Retinal pigment epithelial cell (primary cell): ENCODE results near the gene CNOT8.
"Not testable (repeated sequence)": the region's sequence is repeated elsewhere in the genome, so short reads cannot be mapped to it uniquely, and the experiment has no call there.

Source experiments
- DNase-seq: peaks from one replicate; pipeline ENCODE4 v3.0.0-alpha.2; 2010; ENCODE audit warnings: low read depth
- H3K4me3 ChIP-seq: 2 replicates; pipeline ENCODE4 v1.5.1; 2011; ENCODE audit warnings: mild to moderate bottlenecking, low read length, control low read depth, moderate library complexity
- TF ChIP-seq, protein P1 (sequence below): conservative IDR thresholded peaks from 2 replicates; pipeline ENCODE4 v1.5.1; 2011; ENCODE audit warnings: low read depth, low read length, control low read depth, inconsistent platforms

Gene CNOT8

DNA sequence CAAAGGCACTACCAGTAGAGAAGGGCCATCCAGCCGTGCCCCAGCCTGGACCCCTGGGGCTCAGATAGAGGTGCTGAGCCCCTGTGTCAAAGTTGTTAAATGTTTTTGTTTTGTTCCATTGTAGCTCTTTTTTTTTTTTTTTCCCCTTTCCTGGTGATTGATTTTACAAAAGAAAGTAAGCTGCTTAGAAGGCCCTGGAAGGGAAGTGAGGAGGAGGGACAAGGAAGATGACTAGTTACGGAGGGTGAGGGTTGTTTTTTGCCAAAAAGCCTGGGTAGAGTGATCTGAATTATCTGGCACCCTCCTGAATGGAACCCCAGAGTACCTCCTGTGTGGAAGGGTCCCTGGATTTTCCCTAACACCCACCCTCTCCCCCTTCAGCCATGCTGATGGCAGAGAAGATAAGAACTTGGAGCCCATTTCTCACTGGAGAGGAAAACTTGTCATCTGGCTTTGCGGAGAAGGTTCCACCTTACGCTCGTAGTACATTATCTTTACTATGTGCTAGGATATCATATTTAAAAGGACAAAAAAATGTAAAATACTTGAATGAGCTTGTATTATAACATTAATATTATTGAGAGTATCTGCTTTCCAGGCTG is 41.4 kb upstream of the CNOT8 start:
- TF ChIP-seq, protein P1, sequence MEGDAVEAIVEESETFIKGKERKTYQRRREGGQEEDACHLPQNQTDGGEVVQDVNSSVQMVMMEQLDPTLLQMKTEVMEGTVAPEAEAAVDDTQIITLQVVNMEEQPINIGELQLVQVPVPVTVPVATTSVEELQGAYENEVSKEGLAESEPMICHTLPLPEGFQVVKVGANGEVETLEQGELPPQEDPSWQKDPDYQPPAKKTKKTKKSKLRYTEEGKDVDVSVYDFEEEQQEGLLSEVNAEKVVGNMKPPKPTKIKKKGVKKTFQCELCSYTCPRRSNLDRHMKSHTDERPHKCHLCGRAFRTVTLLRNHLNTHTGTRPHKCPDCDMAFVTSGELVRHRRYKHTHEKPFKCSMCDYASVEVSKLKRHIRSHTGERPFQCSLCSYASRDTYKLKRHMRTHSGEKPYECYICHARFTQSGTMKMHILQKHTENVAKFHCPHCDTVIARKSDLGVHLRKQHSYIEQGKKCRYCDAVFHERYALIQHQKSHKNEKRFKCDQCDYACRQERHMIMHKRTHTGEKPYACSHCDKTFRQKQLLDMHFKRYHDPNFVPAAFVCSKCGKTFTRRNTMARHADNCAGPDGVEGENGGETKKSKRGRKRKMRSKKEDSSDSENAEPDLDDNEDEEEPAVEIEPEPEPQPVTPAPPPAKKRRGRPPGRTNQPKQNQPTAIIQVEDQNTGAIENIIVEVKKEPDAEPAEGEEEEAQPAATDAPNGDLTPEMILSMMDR: no peak
- no peak overlapping the region for H3K4me3 ChIP-seq
- DNase-seq: no peak

DNA sequence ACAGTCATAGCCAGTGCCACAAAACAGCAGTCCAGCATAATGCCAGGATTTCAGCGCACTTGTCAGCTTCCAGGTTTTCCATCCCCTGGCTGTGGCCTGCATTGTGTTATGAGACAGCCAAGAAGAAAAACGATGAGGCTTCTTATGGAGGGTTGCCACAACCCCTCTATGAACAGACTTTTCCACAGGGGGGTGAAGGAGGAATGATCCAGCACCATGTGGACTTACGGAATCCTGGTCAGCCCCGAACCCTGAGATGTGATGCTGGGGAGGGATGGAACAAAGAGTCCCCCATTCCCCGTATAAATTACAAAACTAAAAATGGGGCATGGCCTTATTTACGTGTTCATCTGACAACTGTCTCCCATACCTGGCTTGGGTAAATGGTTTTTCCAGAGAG is 40.6 kb upstream of the CNOT8 start:
- no peak for DNase-seq
- TF ChIP-seq, protein P1: no peak
- no peak overlapping the region for H3K4me3 ChIP-seq

DNA sequence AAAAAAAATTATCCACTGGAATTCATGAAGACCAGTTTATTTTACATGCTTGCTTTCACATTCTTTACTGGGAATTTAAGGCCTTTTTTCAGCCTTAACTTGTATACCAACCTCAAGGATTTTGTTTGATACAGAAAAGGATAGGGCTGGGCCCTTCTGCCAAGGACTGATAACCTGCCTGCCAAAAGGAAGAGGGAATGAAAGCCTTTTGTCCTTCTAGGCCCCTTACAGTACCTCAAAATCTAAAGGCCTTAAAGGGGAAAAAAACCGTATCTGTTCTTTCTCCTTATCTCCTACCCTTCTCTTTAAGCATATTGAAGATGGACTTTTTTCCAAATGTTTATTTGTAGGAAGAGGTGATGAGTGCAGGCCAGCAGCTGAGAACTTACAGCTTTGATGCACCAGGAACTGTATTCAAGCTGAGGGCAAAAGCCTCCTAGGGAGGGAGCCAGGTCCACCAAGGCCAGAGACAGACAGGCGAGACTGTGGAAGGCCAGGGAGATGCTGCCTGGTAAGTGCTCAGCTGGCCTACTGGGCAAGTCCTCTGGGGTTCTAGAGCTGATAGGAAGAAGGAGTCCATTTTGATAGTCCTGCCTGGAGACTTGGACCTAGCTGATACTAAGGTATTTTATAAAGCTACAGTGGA is 39.8 kb upstream of the CNOT8 start:
- no peak overlapping the region for H3K4me3 ChIP-seq
- TF ChIP-seq, protein P1: no peak
- DNase-seq: no peak

DNA sequence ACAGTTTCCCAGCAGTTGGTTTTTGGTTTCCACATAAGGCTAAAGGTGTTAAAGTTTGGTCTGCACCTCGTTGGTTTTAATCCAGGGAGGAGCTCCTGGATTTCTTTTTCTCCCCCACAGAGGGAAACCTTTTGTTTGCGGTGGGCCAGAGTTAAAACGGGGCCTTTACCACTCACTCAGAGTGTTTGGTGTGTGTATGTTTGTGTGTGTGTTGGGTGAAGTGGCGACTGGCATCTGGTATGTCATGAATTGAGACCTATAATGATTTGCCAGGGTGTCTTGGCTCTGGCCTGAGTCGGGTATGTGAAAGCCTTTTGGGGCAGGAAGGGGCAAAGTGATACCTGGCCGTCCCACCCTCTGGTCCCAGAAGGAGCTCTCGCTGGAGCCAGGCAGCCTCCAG is 38.9 kb upstream of the CNOT8 start:
- TF ChIP-seq, protein P1: no peak
- DNase-seq: no peak
- H3K4me3 ChIP-seq: no peak overlapping the region

DNA sequence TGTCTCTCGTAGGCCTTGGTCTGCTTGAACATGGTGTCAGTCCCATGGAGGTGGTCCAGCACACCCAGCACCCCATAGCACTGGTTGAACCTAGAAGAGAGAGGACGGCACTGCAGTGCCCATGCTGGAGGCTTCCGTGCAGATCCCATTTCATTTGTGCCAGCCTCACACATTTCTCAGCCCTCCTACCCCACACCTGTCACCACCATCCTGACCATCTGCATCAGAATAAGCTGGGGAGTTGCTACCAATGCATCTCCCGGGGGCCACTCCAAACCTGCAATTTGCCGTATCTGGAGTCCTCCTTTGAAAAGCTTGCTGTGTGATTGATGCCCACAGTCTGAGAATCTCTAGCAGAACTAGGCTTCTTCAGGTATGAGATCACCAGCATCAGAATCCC is 38.0 kb upstream of the CNOT8 start:
- no peak for DNase-seq
- TF ChIP-seq, protein P1: no peak

DNA sequence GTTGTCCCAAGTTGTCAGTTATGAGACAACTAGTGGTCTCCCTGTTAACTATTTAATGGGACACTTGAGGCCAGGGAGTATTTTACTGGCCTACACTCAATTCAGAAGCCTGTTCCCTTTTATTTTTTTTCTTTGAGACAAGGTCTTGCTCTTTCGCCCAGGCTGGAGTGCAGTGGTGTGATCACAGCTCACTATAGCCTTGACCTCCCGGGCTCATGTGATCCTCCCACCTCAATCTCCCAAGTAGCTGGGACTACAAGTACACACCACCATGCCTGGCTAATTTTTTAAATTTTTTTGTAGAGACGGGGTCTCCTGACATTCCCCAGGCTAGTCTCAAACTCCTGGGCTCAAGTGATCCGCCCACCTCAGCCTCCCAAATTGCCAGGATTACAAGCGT is 35.5 kb upstream of the CNOT8 start:
- not testable (repeated sequence) for H3K4me3 ChIP-seq, DNase-seq

More for the DNA sequence above, 38.0 kb upstream of the CNOT8 start:
- H3K4me3 ChIP-seq: no peak overlapping the region

DNA sequence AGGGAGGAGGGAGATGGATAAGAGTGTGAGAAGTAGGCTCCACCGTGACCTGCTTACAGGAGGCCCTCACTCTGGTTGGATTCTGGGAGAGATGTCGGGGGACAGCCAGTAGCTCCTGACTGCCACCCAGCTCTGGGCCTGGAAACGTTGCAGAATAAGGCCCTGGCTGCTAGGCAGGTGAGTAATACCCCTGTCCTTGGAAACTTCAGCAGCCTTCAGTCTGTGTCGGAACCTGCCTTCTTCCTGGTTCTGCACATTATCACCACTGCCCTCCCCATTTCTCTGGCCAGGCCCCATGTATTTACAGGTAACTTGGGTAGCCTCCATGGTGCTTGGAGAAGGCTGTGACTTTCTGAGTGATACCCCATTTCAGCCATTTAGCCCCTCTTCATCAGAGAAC is 34.8 kb upstream of the CNOT8 start:
- TF ChIP-seq, protein P1: no peak
- no peak for DNase-seq
- H3K4me3 ChIP-seq: no peak overlapping the region
